Mucosa of gallbladder (tissue), 1 donor: ENCODE data around the gene SELENOS. TPM values are rescaled to one million over a fixed set of nuclear protein-coding genes. Genes with fewer than 3 reads are reported as not detected.

ENCODE experiments used
- DNase-seq: peaks from one replicate; pipeline ENCODE4 v3.0.0-alpha.2; 2020; ENCODE audit warnings: low spot score
- total RNA-seq: library from RNA; stranded (reverse); gene quantifications from one replicate; pipeline ENCODE4 v1.2.1, GENCODE V29; 2021
- donor health status: DM: no; HTN: no; CAD: no.

The SELENOS gene
- total RNA-seq, 1 donor from 2014 or later = 74.7 TPM

DNA sequence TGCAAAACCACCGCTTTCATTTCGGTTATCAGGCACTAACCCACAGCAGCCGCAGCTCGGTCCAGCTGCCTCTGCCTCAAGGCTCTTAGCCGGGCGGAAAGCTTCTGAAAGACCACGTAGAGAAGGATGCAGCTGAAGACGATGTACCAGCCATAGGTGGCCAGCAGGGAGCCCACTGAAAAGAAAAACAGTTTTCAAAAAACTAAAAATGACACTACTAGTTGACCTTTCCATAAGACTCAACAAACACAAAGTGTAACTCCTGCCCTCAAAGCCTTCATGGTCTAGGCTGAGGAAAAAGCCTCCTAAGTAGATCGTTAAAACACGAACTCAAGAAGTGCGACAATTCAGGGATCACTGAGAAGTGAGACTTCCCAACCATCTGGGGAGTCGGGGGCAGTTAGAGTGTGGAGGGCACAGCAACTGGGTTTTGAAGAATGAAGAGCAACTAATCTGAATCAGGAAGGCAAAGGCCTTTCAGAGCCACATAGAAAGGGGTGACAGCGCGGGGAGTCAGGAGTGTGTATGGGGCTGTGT is 716 bp downstream of the SELENOS start:
- DNase-seq = no peak

DNA sequence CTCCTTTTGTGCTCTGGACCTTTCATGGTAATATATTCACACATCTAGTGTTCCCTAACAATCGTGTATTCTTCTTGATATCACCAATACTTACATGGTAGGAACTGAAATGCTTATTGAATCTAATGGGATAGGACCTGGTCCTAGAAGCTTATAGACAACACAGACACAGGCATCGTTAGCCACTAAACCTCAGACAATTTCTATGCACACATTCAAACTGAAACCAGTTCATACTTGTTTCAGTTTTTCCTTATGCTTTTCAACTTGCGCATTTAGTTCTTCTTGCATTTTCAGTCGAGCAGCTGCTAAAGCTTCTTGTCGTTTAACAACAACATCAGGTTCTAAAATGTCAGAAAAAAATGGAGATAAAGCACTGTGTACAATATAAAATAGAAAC is 2.3 kb downstream of the SELENOS start:
- DNase-seq = no peak

DNA sequence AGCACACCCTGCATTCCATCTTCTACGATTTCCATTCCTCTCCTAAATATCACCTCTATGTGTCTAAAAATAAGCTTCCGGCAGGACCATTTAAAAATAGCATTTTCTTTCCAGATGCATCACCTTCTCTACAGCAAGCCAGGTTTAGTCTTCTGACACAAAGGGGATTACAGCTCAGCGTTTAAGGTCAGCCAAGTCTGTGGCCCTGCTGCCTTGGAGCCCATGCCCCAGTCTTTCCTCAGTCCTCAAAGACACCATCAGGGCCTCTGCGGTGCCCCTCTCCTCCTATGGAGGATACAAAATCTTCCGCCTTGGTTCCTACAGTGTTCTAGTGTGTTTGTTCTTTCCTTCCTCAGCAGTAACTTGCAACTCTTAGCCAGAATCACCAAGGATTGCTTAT is 3.8 kb downstream of the SELENOS start:
- DNase-seq = no peak

DNA sequence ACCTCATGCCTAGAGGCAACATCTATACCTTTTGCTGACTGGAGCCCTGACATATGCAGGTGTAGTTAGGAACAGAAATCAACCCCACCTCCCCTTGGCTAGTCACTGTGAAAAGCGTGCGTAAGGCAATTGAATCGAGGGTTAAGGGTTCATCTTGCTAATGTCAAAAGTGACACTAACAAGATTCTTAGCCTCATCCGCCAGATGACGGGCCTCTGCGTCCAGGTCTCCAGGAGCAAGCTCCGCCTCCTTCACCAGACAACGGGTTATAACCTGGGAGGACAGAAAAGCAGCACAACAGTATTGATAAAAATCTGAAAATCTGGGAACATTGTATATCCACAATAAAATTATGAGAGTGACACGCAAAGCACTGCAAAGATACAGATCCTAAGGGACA is 4.7 kb downstream of the SELENOS start:
- DNase-seq = no peak

DNA sequence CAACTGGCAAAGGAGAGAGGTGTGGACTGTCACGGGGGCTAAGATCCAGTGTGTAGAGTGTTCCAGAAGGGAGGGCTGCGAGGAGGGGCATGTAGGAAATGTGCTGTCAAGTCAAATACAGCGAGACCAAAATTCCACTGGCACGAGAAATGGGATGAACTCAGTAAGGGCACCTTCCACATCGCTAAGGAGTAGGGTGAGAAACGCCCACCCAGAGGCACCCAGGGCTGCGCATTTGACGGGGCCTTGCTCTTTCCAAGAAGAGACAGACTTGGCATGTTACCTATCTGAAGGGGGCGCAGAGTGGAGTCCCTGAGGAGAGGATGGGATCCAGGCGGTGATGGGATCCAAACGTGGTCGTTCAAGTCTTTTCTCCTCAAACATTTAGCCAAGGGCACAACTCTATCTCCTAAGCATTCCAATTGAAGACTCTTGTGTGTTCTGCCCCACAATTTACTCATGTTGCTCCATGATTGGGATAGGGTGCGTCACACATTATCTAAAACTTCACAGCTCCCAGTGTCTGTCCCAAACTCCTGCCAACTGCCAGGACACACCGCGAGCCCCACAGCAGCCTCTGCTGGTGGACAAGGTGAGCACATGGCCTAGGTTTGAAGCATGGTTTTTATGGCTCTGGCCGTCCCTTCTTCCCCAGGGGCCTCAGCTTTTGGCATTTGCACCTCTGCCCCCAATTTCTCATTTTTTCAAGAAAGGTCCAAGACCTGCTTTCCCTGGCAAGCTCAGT is 7.6 kb downstream of the SELENOS start:
- DNase-seq = no peak

DNA sequence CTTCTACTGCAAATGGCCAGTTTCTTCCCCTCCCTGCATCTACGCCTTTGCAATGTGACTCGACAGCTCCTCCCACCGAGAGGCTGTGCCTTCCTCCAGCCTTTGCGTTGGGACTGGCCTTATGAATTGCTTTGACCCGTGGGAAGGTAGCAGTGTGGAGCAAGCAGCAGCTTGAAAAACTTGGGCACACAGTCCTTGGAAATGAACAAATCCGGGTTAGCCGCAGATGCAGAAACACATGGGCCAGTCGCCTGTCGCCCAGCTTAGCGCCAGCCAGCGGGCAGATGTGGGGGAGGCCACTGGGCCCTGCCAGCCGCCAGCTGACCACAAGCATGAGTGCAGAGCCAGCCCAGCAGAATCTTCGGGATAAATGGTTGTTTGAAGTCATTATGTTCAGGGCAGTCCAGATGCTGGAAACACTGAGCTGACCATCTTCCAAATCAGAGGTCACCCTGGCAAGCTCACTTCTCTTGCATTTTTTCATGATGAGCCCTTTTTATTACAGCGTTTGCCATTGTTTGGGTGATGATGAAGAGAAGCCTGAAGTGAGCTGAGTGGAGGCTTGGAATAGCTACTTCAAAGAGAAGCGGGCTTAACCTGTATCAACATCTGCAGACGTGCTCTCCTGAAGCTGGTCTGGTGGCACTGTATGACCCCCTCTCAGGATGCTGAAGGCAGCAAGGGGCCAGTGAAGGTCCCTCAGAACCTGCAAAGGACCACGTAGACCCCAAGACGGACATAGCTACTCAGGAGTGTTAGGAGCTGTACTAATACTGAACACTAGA is 9.8 kb downstream of the SELENOS start:
- peak; percentile 21 for DNase-seq

DNA sequence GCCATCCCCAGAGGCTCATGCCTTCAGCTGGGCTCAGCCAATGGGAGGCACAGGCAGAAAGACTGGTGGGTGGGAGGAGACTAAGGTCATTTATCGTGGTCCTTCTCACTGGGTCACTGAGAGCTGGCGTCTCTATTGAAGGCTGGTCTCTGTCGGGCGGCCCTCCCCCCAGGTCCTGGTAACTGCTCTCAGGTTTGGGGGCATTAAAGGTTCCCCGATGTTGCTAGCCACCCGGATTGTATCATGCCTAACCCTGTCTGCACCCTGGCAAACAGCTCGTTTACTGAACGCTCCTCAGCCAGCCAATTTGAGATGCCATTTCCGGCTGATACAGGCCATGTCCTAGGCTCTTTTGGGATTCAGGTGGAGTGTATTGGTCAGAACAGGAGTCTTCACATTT is 10.5 kb downstream of the SELENOS start:
- no peak for DNase-seq

DNA sequence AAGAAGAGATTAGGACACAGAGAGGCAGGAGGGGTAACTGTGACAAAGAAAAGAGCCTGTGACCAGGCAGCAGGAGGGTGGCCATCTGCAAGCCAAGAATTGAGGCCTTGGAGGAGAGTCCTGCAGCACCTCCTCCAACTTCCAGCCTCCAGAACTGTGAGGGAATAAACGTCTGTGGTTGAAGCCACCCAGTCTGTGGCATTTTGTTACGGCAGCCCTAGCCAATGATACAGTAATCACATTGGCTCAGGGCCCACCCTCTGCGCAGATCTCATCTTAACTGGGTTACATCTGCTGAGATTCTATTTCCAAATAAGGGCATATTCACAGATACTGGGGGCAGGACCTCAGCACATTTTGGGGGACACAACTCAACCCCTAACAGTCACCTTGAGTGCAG is 11.3 kb downstream of the SELENOS start:
- DNase-seq = no peak

DNA sequence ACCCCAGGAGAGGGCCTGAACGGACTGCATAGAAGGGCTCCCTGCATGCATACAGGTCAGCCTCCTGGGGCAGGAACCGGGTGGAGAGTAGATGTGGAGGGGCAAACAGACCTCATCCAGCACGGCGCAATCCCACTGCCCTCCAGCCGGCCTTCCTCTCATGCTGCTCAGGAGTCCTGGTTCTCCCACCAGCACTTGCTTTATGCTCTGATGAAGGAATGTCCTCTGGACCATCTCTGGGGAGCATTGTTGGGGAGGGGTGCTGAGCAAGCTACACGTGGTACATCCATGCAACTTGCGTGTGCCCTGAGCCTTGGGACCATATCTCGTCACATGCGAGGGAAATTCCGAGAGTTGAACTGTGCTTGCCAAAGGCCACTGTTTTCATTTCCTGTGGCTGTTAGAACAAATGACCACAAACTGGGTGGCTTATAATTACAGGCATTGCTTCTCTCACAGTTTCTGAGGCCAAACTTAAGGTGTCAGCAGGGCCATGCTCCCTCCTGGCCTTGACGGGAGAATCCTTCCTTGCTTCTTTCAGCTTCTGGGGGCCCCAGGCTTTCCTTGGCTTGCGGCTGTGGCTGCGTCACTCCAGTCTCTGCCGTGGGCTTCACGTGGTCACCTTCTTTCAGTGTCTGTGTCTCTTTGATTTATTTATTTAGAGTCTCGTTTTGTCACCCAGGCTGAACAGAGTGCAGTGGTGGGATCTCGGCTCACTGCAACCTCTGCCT is 12.2 kb downstream of the SELENOS start:
- DNase-seq = no peak

DNA sequence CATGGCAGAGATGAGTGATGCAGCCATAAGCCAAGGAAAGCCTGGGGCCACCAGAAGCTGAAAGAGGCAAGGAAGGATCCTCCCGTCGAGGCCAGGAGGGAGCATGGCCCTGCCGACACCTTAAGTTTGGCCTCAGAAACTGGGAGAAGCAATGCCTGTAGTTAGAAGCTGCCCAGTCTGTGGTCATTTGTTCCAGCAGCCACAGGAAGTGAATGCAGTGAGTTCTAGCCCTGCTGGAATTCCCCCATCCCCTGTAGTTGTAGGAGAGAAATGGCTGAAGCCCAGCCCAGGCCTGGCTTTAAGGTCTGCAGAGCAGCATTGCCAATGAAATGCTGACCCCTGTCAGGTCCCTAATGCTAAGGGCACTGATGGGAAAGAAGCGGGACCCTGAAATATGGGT is 13.3 kb downstream of the SELENOS start:
- no peak for DNase-seq

DNA sequence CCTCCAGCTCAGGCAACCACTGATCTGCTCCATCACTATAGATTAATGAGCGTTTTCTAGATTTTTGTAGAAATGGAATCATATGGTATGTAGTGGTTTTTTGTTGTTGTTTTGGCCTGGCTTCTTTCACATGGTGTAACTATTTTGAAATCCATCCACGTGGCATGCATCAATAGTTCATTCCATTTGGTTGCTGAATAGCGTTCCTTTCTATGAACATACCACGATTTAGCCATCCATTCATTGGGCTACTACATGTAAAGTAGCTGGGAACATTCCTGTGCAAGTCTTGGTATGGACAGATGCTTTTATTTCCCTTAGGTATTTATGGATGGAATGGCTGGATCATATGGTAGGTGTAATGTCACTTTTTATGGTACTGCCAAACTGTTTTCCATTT is 14.7 kb downstream of the SELENOS start:
- no peak for DNase-seq

DNA sequence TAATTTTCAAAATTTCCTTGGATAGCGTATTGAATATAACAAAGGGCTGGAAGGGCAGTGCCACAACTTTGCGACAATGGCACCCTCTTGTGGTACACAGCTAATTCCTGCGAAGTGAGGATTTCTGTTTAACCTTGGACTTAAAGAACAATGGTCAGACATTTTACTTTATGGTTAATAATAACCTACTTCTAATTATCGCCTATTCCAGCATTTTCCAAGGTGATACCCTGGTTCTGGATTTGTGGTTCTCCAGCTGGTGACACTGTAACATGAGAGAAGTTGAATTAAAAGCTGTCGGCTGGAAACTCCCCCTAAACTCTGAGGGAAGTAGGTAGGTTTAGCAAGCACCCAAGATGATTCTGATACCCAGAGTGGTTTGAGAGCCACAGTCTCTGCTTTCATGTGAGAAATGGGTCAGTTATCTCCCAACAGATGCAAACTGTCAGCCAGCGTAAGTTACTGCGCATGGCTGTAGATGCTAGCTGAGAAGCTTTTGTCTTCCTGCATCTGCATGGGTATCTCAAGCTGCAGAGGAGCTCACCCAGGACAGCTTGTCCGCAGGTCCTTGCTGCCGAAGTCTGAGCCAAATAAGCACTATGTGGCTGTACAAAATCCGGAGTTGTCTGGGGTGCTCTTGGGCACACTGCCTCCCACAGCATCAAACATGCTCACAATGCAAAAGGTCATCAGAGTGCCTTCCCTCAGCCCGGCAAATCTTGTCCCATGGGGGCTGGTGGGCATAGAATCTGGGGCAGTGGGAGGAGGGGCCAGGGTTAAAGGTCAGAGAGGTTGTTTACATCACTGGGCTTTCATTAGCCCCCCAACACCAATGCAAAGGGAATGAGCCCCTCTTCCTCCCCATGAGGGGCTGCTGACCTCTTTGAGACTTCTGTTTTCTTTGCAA is 18.8 kb downstream of the SELENOS start:
- DNase-seq = peak; percentile 75

DNA sequence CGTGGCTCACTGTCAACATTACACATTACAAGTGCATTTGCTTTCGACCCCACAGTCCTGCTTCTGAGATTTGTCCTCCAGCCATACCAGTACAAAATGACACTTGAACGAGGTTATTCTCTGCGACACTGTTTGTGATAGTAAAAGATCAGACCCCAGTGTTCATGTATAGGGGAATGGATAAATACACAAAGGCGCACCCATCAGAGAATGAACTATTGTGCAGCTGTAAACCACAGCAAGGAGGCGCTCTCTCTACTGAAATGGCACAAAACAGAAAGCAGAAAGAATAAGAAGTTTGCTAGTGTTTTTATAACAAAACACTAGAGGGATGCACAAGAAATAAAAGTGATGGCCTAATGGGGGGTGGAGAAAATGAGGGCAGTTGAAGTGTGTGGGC is 20.5 kb downstream of the SELENOS start:
- no peak for DNase-seq

DNA sequence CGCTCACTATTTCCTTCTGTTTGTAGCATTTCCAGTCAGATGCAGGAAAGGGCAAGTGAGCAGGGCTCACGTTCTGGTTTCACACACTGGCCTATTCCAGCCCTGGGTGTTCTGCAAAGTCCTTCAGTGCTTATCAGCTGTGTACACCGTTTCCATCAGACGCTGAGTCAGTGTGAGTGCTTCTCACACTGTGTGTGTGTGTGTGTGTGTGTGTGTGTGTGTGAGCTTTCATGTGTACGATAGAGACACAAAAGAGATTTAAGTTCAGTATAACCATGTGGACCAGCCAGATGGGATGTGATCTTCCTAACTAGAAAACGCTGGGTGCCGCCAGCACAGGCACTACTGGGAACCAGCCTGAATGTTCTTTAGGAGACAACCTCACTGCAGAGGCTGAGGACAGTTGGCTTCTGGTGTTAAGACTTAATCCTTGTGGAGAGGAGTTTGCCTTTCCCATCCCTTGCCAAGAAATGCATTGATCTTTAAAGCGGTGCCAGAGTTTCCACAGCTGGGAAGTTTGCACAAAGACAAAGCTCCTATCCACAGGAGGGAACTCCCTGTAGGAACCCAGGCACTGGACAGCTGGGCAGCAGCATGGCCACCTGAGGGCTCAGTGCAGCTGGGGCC is 21.6 kb downstream of the SELENOS start:
- no peak for DNase-seq

DNA sequence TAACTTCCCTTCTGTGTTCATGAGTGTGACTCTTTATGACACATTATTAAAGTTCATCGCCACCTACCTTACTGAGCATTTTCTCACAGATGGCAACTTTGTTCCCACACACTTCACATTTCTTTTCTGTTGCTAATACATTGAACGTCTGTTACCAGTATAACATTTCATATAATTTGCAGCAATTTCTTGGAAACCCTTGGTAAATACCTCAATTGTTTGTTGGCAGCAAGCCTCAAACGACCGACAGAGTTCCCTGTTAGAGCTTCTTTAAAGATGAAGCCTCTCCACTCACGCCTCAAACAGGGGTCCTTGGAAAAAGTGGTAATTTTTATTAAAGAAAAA is 22.3 kb downstream of the SELENOS start:
- DNase-seq = no peak

DNA sequence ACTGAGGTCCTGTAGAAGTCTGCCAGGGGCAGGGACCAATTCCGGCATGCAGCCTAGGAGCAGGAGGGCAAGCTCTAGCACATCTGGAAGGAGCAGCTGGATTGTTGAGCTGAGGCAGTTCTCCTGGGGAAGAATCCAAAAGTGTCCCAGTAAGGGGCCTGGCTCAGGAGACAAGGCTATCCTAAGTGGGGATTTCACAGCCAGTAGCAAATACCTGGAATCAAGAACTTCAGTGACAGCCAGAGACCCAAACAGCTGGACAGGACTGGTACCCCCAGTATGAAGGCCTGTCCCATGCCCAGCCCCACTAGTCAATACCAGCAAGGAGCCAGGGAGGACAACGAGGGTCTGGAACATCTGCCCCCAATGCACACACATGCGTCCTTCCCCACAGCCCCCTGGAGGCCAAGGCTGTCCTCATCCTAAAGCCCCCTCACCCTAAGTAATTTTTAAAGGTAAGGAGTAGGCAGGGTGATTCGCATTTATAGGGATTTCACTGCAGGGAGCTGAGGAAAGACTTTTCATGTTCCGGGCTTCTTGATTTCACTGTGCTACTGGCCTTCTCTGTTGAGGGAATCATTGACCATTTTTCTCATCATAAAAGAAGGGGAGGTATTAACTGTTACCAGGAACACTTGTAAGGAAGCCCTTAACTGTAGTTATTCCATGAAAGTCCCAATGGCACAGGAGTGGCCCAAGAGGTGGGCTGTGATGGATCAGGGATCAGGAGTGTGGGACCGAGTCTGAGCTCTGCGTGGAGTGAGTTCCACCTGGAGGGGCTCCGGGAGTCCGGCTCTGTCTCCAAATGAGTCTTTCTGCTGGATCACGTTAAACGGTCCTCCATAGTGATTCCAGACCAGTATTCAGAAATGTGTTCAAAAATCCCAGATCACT is 22.9 kb downstream of the SELENOS start:
- DNase-seq = no peak

DNA sequence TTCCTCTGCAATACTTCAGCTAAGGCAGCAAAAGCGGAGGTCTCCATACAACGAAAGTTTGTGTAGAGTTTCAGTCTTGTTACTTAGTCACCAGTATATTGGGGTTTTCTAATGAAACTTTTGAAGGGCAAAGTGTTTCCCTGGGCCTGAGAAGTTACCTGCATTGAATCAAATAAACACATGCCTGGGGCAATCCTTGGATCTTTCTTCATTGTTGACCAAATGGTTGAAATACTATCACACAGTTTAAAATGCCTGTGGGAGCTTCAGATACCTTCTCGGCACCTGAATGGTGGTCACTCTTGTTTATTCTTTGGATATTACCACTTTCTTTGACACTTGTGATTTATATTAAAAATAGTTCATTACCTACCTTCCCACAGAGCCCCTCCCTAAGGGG is 24.4 kb downstream of the SELENOS start:
- DNase-seq = no peak

DNA sequence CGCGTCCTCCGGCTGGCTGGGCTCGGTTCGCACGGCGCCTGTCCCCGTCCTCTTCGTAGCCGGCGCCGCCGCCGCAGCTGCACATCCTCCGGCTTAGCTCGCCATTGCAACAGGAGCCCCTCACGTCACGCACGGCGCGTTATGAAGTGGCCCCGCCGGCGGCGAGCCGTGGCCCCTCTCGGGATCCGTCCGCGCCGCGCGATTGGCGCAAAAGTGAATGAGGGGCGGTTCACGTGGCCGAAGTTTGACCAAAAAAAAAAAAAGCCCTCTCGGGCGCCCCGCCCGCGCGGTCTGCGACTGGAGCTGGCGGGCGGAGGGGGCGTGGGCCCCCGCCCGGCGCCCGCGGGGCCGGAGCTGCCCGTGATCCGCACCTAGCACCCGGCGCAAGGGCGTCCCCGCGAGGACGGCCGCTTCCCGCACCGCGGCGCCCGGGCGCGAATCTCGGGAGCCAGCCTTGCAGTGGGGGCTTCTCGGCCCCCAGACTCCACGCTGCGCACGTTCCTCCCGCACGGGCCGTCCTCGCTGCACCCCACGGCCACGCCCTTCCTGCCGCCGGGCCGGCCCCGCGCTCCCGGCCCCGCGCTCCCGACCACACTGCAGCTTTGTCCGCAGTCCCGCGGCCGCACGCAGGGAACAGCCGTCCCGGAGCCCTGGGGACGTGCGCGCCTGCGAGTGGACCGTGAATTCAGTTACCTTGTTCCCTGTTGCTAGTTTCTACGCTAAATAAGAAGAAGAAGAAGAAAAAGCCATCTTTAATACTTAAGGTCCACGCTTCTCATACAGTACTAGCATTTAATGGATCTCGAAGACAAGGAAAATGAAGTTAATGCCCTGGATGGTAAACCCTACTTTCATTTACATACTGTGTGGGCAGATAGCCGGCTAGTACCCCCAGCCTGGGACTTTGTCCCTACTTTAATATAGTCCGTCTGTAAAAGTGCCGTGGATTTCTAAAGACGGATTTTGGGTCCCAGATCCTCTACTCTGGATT is 25.2 kb downstream of the SELENOS start, which contains the start of gene CHSY1:
Gene CHSY1, minus strand, starts transcription at position 219 of the 991 bp plus-strand sequence. CDS start 592 bp downstream, outside the sequence.
- peak; percentile 93 for DNase-seq
